GM12801 (cell line): ENCODE measurements around the gene SRCIN1.

Experiments used
- TF ChIP-seq, protein P1 (sequence below): IDR thresholded peaks from one replicate; pipeline ENCODE4 v1.5.1; 2011; ENCODE audit warnings: control low read depth; ENCODE audit not compliant: insufficient read length; ENCODE audit errors: extremely low read depth

Gene SRCIN1

DNA sequence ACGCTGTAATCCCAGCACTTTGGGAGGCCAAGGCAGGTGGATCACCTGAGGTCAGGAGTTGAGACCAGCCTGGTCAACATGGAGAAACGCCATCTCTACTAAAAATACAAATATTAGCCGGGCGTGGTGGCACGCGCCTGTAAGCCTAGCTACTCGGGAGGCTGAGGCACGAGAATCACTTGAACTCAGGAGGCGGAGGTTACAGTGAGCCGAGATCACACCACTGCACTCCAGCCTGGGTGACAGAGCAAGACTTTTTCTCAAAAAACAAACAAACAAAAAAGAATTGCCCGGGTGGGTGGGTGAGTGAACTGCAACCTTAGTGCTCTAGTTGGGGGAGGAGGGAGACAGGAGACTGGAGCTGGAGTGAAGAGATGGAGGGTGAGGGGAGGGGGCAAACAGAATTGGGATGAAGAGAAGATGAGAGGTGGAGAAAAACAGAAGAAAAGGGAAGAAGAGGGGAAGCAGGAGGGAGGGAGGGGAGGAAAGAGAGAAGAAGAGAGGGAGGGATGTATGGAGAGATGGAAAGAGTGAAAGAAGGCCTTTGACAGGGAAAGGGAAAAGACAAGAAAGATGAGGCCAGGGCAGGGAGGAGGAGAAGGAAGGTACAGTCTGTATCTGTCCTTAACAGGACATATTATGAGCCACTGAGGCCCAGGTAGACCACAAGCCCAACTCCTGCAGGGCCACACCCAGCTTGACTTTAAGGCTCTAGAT lies 5.5 kb upstream of the SRCIN1 start:
- TF ChIP-seq, protein P1, sequence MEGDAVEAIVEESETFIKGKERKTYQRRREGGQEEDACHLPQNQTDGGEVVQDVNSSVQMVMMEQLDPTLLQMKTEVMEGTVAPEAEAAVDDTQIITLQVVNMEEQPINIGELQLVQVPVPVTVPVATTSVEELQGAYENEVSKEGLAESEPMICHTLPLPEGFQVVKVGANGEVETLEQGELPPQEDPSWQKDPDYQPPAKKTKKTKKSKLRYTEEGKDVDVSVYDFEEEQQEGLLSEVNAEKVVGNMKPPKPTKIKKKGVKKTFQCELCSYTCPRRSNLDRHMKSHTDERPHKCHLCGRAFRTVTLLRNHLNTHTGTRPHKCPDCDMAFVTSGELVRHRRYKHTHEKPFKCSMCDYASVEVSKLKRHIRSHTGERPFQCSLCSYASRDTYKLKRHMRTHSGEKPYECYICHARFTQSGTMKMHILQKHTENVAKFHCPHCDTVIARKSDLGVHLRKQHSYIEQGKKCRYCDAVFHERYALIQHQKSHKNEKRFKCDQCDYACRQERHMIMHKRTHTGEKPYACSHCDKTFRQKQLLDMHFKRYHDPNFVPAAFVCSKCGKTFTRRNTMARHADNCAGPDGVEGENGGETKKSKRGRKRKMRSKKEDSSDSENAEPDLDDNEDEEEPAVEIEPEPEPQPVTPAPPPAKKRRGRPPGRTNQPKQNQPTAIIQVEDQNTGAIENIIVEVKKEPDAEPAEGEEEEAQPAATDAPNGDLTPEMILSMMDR = no peak

DNA sequence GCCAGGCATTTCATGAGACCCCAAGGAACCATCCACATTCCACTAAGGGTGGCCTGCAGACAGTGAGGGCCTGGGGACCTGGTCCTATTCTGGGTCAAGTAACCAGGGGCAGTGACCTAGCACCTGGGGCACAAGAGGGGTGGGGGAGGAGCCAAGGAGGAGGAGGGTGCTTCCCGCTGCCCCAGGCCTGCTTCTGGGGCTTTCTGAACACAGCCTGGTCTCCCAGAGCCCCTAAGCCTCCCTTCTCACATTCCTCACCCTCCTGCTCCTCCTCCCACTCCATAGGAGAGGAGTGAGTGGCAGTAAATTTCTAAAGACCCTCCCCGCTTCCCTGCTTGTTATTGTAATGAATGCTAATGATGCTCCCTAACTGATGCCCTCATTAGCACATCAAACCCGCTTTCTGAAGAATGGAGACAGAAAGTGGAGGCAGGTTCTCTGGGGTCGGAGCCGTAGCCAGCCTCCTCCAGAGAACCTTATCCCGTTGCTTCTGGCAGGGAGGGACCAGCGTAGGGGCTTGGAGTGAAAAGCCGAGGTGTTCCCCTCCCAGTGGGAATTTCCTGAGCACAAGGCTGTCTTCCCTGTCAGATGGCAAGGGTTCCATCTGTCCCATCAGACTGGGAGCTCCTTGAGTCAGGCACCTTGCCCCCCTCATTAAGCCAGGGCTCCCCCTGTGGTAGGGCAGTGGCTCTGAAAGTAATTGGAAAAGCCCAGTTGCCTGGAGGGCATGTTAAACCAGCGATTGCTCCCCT lies 3.7 kb upstream of the SRCIN1 start:
- TF ChIP-seq, protein P1 = no peak

DNA sequence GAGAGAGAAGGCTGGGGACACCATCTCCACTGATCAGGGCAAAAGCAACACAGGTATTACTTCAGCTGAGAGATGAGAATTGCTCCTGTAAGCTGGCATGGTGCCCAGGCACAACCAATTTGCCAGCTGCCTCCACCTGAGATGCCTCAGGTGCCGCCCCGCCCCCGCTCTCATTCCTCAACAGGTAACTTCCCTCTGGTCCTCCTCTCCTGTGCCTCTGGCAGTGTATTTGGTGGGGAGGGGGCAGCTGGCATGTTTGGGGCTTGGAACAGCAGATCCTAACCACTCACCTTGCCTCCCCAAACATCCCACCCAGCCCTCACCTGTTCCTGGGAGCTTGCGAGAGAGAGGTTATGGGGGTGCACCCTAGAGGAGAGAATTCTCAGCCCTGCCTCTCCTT lies 2.9 kb upstream of the SRCIN1 start:
- TF ChIP-seq, protein P1 = no peak

DNA sequence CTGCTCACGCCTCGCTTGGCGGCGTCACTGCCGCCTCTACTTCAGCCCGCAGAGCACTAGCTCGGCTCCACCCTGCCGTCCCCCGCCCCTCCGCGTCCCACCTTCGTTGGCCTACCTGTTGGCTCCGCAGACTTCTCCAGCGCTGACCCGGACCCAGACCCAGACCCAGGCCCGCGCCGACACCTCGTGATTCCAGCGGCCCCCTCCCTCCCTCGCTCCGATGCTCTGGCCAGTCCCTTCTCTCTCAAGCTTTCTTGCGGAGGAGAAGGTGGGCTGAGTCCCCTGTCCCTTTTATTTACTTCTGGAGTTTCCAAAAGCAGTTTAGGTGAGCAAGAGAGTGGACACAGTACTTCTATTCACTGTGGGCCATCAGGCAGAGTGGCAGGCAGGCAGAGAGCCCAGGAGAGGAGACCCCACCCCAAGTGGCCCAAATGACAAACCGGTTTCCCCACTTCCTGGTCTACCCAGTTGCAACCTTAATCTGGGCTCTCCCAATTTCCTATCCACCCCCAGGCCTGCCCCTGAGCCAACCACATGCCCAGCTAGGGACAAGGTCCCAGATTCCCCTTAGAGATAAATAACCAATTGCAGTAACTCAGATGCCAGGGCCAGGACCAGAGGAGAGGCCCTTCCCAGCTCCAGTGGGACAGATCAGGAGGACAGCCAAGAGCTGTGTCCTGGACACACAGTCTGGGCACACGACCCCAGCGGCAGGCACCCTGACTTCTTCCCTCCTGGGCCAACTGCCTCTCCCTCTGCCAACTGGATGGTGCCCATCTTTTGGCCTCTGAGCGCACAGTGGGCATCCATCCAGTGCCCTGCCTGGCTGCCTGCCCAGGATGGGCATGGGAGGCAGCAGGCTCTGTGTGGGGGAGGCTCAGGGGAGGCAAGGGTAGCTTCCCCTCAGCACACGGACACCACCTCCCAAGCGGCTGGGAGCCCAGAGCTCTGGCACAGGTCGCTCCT lies 1.2 kb upstream of the SRCIN1 start:
- TF ChIP-seq, protein P1 = no peak

DNA sequence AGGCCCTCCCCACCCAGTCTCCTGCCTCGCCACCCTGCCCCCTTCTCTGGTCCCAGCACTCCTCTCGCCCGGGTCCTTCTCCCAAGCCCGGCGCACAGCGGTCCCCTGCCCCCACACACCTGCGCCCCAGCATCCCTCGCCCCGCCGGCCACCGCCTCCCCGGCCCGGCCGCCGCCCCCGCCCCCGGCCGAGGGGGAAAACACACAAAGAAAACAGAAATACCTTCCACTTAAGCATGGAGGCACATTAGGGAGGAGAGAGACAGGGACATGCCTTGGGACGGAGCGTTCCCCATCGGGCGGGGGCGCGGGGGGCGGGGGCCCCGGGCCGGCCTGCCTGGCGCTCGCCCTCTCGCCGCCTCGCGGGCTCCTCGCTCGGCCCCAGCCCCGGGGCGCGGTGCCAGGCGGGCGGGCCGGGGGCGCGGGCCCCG lies 326 bp downstream of the SRCIN1 start:
- TF ChIP-seq, protein P1 = no peak

DNA sequence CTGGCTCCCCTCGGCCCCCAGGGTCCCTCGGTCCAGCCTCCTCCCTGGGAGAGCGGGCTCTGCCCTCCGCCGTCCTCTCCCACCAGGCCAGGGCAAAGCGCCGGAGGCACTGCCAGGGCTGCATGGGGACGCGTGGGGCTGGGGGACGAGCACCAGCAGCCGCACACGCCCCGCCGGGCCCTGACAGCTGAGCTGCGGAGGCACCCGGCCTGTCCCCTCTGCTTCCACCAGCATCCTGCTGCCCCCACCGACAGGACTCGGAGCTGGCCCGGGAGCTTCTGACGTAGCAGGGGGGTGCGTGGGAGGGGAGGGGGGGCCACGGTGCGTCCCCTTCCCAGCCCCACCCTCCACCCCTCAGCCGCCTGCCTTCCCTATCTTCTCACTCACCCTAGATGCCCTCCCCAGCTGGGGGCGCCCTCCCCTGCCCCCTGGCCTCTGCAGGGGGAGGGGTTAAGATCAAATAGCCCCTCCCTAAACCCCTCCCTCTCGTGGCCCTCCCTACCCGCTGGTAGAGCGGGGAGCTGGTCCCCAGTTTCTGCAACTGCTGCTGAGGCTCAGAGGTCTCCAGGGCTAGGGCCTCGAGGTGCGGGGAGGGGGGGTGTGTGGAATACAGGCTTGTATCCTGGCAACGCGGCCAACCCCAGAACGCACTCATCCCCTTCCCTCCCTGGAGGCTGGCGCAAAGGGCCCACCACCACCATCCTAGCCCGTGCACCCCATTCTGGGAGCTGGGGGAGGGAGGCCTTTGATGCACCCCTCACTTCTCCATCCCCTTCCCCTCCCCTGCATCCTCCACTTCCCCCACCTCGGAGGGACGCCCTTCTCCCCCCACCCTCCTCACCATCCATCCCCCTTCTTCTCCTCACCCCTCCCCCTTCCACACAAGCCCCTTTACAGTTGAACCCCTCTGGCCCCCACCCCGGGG lies 1.0 kb downstream of the SRCIN1 start:
- TF ChIP-seq, protein P1 = no peak
